CD4-positive, alpha-beta T cell treated with Interleukin-15 for 4 hours (primary cell): ENCODE results near the gene ZFHX2.
"Not testable (repeated sequence)": the region's sequence is repeated elsewhere in the genome, so short reads cannot be mapped to it uniquely, and the experiment has no call there.

Experiments
- DNase-seq: peaks from one replicate; pipeline ENCODE4 v3.0.0-alpha.2; 2020; ENCODE audit warnings: low spot score

Gene ZFHX2

DNA sequence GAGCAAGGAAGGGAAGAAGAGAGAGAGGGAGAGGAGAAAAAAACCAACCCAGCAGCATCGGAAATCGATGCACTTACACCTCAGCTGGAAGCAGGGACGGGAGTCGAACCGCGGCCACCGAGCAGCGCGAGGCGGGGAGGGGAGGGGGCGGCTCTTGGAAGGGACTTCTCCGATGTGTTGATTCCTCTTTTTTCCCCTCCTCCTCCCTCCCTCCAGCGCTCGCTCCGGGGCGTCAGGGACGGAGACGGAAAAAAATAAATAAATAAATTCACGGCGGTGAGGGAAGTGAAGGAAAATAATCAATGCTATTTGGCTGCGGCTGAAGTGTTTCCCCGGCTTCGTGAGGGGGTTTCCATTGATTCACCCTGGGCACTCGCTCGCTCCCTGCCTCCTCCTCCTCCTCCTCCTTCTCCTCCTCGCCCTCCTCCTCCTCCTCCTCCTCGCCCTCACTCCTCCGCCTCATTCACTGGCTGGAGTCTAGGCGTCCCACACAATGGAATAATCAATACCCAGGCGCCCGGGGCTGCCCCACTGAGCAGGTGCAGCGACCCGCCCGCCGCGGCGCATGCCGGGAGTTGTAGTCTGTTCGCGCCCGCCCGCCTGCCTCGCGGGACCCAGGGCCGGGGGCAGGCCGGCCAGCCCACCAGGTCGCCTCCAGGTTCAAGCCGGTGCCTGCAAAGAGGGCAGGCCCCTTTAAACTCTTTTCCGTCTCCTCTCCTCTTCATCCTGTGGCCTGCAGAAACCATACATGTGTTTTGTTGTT, at the start of gene ZFHX2:
ZFHX2 (minus strand) TSS at position 500 of the 763 bp plus-strand sequence. CDS start 16,440 bp downstream, outside the sequence.
- peak; percentile 76 for DNase-seq

DNA sequence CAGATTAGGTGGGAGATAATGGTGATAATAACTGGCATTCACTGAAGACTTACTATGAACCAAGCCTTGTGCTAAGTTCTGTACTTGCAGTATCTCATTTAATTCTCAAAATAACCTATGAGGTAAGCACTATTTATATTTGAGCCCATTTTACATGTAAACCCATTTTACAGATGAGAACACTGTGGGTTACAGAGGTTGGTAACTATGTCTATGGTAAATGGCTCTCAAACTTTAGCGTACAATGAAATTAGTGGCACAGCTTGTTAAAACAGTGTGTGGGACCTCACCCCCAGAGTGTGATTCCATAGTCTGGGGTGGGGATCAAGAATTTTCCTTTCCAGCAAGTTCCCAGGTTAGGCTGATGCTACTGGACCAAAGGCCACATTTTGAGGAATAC, 49.2 kb upstream of the ZFHX2 start:
- no peak for DNase-seq

DNA sequence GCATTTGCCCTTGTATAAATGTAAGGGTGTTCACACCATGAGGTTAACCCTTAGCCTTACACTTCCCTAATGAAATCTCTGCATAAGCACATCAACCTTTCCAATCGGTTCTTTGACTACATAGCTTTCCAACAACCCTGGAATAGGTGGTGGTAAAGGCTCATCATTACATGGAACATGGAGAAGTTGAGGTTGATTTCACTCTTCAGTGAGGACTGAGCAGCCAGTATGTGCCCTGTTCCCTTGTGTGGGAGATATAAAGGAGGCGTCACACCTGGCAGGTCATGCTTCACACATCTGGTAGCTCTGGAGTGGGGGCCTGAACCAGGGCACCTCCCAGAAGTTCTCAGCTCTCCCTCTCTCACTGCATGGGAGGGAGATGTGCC, 48.8 kb upstream of the ZFHX2 start:
- no peak for DNase-seq

DNA sequence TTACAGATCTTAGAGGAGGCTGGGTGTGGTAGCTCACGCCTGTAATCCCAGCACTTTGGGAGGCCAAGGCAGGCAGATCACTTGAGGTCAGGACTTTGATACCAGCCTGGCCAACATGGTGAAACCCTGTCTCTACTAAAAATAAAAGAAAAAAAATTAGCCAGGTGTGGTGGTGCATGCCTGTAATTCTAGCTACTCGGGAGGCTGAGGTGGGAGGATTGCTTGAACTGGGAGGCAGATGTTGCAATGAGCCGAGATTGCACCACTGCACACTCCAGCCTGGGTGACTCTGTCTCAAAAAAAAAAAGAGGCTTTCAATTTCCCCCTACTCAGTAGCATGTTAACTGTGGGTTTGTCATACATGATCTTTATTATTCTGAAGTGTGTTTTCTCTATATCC, 42.6 kb upstream of the ZFHX2 start:
- DNase-seq = not testable (repeated sequence)

DNA sequence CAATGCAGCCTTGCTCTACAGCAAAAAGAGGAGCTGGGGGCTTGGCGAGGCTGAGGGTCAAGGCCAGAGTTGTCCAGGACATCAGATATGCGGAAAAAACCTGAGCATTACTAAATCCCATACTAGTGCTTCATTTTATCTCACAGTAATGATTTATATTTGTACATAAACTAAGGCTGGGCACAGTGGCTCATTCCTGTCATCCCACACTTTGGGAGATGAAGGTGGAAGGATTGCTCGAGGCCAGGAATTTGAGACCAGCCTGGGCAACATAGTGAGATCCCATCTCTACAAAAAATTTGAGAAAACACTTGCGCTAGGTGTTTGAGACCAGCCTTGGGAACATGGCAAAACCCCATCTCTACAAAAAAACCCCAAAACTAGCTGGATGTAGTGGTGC, 38.6 kb upstream of the ZFHX2 start:
- no peak for DNase-seq

- no peak for DNase-seq
Observed at GRCh38 chr14:23589606-23590005, 38.0 kb upstream of the ZFHX2 start.

- peak; percentile 78 for DNase-seq
Observed at GRCh38 chr14:23588884-23589598, 37.5 kb upstream of the ZFHX2 start.

- DNase-seq = not testable (repeated sequence)
Observed at GRCh38 chr14:23584527-23585203, 33.1 kb upstream of the ZFHX2 start.

DNA sequence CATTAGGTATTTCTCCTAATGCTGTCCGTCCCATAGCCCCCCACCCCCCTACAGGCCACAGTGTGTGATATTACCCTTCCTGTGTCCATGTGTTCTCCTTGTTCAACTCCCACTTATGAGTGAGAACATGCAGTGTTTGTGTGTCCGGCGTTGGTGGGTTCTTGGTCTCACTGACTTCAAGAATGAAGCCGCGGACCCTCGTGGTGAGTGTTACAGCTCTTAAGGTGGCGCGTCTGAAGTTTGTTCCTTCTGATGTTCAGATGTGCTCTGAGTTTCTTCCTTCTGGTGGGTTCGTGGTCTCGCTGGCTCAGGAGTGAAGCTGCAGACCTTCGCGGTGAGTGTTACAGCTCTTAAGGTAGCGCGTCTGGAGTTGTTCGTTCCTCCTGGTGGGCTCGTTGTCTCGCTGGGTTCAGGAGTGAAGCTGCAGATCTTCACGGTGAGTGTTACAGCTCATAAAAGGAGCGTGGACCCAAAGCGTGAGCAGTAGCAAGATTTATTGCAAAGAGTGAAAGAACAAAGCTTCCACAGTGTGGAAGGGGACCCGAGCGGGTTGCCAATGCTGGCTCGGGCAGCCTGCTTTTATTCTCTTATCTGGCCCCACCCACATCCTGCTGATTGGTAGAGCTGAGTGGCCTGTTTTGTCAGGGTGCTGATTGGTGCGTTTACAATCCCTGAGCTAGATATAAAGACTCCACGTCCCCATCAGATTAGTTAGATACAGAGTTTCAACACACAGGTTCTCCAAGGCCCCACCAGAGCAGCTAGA, 32.4 kb upstream of the ZFHX2 start:
- not testable (repeated sequence) for DNase-seq

GRCh38 chr14:23582906-23583760, 31.6 kb upstream of the ZFHX2 start:
- DNase-seq = no peak

- no peak for DNase-seq
Observed at GRCh38 chr14:23580948-23581281, 29.4 kb upstream of the ZFHX2 start.

- DNase-seq = no peak
Observed at GRCh38 chr14:23580152-23580926, 28.8 kb upstream of the ZFHX2 start.

DNA sequence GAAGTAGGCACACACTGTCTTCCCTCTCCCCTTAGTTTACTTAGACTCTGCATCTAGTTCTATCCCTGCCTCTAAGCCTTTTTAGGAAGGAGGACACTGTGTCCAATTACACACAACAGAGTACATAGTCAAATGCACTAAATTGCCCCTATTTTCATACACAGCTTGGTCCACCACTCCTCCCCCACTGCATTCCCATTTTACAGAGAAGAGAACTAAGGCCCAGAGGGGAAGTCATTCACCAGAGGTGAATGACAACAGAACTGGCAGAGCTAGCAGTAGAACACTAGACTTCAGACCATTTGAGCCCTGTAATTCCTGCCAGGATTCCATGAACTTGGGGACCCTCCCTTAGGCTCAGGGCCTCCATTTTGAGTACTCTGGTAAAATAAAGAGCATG, 28.2 kb upstream of the ZFHX2 start:
- no peak for DNase-seq

GRCh38 chr14:23579311-23579630, 27.7 kb upstream of the ZFHX2 start:
- DNase-seq = no peak

GRCh38 chr14:23578560-23579310, 27.2 kb upstream of the ZFHX2 start, which contains the start of gene JPH4:
JPH4 (minus strand) TSS chr14:23578790; CDS start chr14:23577453, 1,337 bp downstream.
- no peak for DNase-seq

- DNase-seq = no peak
Observed at GRCh38 chr14:23577710-23578392, 26.3 kb upstream of the ZFHX2 start.

DNA sequence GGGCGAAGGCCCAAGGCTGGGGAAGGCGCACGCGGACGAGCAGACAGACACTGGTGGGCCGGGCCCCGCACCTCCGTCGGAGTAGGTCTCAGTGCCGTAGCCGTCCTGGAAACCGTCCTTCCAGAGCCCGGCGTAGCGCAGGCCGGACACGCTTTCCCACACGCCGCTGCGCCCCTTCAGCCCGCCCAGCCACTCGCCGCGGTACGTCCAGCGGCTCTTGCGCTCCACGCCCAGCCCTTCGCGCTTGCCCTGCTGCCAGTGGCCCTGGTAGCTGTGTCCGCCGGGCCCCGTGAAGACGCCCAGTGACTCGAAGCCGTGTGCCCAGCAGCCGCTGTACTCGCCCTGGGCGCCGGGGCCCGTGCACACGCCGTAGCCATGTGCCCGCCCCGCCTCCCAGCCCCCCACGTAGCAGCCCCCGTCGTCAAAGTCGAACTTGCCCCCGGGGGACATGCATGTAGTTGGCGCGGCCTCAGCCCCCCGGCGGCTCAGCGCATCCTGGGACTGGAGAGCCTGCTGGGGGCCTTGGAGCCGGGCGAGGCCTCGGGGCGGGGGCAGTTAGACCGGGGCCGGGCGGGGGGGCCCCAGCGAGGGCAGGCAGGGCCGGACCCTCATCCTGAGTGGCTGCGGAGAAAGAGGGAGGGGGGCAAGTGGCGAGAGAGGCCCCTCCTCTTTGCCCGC, 25.6 kb upstream of the ZFHX2 start:
- DNase-seq = no peak

GRCh38 chr14:23573384-23574015, 21.9 kb upstream of the ZFHX2 start:
- no peak for DNase-seq
